Measurements from ENCODE around the gene SH3BP1.
A peak's percentile ranks its signal among the peaks of the same experiment; 100 is the strongest.

SH3BP1 gene

DNA sequence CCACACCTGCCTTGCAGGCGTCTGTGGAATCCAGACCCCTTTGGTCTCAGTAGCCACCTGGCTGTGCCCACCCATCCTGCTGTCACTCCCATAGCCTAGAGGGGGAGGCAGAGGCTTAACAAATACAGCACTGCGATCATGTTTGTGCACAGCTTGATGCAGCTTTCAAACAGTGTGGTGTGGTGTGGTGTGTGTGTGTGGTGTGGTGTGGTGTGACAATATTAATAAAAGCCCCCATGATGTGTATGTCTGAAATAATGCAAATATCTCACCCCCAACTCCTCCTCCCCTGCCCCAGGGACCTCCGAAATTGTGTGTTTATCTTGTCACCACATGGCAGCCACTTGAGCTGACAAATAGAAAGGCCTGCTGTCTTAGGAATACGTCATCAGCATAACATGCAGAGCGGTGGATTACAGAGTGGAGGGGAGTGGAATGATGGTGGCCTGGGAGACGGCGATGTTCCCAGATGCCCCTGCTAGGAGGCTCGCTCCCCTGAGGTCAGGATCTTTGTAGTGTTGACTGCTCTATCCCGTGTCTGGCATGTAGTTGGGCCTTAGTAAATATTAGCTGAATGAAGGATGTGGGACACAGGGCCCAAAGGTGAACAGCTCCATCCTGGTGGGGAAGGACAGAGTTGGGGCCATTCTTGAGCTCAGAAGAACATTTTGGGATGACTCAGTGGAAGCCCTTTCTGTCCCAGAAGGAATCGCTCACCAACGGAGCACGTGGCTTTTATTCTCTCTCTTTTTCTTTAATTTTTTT lies 21.9 kb downstream of the SH3BP1 start:
- peak; percentile 61 for FAIRE-seq
- DNase-seq (ENCODE audit: insufficient read length, low spot score), result no peak
- TF ChIP-seq SPI1 (IDR thresholded peaks at IDR 0.05; ENCODE audit: low read depth, low read length) (no peak), POLR2A (IDR thresholded peaks at IDR 0.05; ENCODE audit: low read depth, low read length) (no peak), POU2F2 (IDR thresholded peaks at IDR 0.05; ENCODE audit: low read depth, low read length) (no peak), TAF1 (IDR thresholded peaks at IDR 0.05; ENCODE audit: low read depth, low read length) (no peak), POLR2AphosphoS5 (IDR thresholded peaks at IDR 0.05; ENCODE audit: low read depth, low read length) (no peak), PAX5 (IDR thresholded peaks at IDR 0.05; ENCODE audit: insufficient read depth, low read length, severe bottlenecking) (no peak)

DNA sequence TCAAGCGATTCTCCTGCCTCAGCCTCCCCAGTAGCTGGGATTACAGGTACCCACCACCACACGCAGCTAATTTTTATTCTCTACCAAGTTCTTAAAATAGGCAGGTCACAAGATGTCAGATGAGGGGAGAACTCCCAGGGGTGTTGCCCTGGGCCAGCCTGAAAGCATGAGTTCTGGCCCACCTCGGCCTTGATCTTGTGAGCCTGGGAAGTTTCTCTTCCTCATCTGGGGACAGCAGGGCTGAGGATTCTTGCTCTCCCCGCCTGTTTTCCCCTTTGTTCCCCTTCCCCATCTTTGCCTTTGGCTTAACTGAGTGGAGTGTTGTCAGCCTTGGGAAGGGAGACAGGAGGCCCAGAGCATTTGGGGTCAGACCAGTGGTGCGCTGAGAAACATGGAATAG lies 22.6 kb downstream of the SH3BP1 start:
- no peak for DNase-seq (ENCODE audit: insufficient read length, low spot score)
- TF ChIP-seq POLR2AphosphoS5 (IDR thresholded peaks at IDR 0.05; ENCODE audit: low read depth, low read length), result no peak
- TF ChIP-seq SPI1 (IDR thresholded peaks at IDR 0.05; ENCODE audit: low read depth, low read length), result peak; percentile 47; the same call in 1 of the 2 replicates
- FAIRE-seq, result no peak

DNA sequence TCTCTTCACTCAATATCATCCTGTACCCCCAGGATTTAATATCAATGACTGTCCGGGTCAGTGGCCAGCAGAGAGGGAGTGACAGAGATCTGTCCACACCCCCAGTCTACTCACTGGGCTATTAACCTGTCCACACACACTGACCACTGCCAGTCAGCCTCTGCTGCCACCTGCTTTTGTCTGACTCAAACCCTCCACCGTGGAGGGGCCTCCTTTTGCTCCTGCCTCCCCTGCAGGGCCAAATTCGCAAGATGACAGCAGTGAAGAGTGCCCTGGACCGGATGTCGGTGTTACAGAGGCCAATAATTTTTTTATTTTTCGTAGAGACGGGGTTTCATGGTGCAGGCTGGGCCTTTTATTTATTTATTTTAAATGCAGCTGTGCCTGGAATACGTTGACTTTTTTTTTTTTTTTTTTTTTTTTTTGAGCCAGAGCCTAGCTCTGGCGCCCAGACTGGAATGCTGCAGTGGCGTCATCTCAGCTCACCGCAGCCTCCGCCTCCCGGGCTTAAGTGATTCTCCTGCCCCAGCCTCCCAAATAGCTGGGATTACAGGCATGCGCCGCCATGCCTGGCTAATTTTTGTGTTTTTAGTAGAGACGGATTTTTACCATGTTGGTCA lies 24.2 kb downstream of the SH3BP1 start:
- no peak for TF ChIP-seq TAF1 (IDR thresholded peaks at IDR 0.05; ENCODE audit: low read depth, low read length)
- TF ChIP-seq POU2F2 (IDR thresholded peaks at IDR 0.05; ENCODE audit: low read depth, low read length), result no peak
- no peak for TF ChIP-seq SPI1 (IDR thresholded peaks at IDR 0.05; ENCODE audit: low read depth, low read length)
- no peak for TF ChIP-seq POLR2AphosphoS5 (IDR thresholded peaks at IDR 0.05; ENCODE audit: low read depth, low read length)
- no peak for TF ChIP-seq POLR2A (IDR thresholded peaks at IDR 0.05; ENCODE audit: low read depth, low read length)
- TF ChIP-seq PAX5 (IDR thresholded peaks at IDR 0.05; ENCODE audit: insufficient read depth, low read length, severe bottlenecking), result no peak
- DNase-seq (ENCODE audit: insufficient read length, low spot score), result no peak
- no peak for FAIRE-seq

DNA sequence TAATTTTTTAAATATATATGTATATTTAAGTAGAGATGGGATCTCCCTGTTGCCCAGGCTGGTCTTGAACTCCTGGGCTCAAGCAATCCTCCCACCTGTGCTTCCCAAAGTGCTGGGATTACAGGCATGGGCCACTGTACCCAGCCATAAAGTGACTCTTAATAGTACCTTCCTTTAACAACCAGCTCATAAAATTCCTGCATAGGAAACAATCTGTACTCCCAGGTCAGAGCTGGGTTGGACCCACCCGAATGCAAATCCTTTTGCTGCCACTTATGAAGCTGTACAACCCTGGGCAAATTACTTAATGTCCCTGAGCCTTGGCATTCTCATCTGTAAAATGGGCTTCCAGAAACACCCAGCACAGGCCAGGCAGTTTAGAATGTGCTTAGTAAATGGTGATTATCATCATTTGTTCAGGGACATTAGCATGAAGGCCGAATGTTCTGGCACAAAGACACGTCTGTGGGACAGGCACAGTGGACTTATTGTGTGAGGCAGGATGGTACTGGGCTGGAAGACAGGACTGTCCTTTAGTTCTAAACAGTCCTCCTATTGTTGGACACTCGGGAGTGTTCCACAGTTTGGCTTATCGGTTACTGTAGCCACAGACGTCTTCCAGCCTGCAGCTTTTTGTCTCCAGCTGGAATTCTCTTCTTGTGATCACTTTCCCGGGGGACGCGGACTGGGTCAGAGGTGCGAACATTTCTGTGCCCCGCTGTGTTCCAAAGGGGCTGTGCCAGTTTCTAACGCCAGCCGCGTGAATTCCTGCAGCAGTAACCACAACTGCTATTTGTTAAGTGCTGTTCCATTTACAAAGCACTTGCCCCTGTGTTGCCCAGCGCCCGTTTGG lies 25.0 kb downstream of the SH3BP1 start:
- FAIRE-seq (no peak), DNase-seq (ENCODE audit: insufficient read length, low spot score) (no peak)
- TF ChIP-seq SPI1 (IDR thresholded peaks at IDR 0.05; ENCODE audit: low read depth, low read length), result no peak
- TF ChIP-seq POLR2A (IDR thresholded peaks at IDR 0.05; ENCODE audit: low read depth, low read length), result no peak

DNA sequence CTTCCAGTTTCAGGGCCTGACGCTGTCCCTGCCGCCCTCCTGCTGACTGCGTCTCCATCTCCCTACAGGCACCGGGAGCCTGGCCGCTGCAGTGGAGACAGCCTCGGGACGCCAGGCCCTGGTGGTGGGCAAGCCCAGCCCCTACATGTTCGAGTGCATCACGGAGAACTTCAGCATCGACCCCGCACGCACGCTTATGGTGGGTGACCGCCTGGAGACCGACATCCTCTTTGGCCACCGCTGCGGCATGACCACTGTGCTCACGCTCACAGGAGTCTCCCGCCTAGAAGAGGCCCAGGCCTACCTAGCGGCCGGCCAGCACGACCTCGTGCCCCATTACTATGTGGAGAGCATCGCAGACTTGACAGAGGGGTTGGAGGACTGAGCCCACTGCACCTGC lies 26.0 kb downstream of the SH3BP1 start:
- FAIRE-seq, result no peak
- DNase-seq (ENCODE audit: insufficient read length, low spot score), result no peak
- TF ChIP-seq TAF1 (IDR thresholded peaks at IDR 0.05; ENCODE audit: low read depth, low read length), result no peak
- TF ChIP-seq SPI1 (IDR thresholded peaks at IDR 0.05; ENCODE audit: low read depth, low read length), result no peak
- no peak for TF ChIP-seq POLR2AphosphoS5 (IDR thresholded peaks at IDR 0.05; ENCODE audit: low read depth, low read length)
- TF ChIP-seq PAX5 (IDR thresholded peaks at IDR 0.05; ENCODE audit: insufficient read depth, low read length, severe bottlenecking), result no peak

DNA sequence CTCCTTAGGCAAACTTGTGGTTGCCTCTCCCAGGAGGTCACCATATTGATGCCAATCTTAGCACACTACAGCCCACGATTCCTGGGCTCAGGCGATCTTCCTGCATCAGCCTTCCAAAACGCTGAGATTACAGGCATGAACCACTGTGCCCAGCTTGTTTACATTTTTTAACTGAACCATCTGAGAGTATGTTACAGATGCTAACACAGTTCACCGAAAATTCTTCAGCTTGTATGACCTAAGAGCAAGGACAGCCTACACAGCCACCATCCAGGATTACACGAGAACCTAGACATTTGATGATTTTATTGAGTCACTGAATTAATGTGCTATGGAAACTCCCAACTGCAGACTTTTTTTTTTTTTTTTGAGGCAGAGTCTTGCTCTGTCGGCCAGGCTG lies 30.1 kb downstream of the SH3BP1 start:
- DNase-seq (ENCODE audit: insufficient read length, low spot score), result no peak
- FAIRE-seq, result no peak
- TF ChIP-seq POLR2A (IDR thresholded peaks at IDR 0.05; ENCODE audit: low read depth, low read length), result no peak
- no peak for TF ChIP-seq TAF1 (IDR thresholded peaks at IDR 0.05; ENCODE audit: low read depth, low read length)
- no peak for TF ChIP-seq POU2F2 (IDR thresholded peaks at IDR 0.05; ENCODE audit: low read depth, low read length)

DNA sequence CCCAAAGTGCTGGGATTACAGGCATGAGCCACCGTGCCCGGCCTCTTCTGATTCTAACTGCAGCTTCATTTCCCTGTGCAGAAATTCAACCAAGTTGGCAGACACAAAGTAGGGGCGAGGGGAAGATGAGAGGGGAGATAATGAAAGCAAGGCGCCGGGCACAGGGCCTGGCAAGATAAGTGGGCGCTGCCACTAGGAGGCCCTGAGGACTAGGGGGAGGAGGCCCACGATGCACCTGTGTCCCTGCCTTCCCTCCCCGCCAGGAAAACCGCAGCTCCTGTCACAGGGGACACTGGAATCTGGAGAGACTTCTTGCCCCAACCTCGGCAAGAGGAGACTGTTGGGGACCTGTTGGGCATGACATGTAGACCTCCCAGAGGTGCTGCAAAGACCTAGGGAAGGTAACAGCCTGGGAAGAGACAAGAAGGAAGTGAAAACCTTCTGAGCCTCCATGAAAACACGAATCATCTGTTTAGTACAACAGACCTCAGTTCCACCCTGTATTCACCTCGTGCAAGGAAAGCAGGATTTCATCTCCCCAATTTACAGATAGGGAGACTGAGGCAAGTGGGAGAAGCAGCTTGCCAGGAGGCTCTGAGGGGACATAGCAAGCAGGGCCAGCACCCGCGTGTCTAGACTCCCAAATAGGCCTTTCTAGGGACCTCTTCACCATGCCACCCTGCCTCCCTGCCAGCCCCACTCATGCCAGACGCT lies 32.9 kb downstream of the SH3BP1 start:
- DNase-seq (ENCODE audit: insufficient read length, low spot score) (no peak), FAIRE-seq (peak; percentile 51)
- TF ChIP-seq SPI1 (IDR thresholded peaks at IDR 0.05; ENCODE audit: low read depth, low read length) (peak; percentile 74), POLR2AphosphoS5 (IDR thresholded peaks at IDR 0.05; ENCODE audit: low read depth, low read length) (no peak), POU2F2 (IDR thresholded peaks at IDR 0.05; ENCODE audit: low read depth, low read length) (no peak)

DNA sequence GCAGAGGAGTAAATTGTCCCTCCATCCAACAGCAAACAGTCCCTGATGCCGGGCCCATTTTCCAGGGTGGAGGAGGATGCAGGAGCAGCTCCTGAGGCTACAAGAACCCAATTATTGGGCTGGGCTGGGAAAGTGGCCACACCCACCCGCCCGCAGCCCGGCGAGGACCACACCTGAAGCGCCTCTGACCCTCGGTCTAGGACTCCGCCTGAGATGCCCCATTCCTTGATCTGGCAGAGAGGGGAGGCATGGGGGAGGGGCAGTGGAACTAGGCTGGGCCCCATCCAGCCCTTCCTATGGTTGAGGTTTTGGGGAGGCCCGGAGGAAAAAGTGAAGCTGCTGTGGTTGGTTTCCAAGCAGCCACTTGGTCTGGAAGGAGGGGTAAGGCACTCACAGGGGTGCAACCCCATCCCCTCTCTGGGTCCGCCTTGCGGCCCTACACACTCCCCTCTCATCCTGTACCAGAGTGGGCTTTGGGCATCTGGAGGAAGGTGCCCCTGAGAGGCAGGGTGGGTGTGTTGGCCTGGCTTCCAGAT lies 33.5 kb downstream of the SH3BP1 start:
- TF ChIP-seq PAX5 (IDR thresholded peaks at IDR 0.05; ENCODE audit: insufficient read depth, low read length, severe bottlenecking) (no peak), SPI1 (IDR thresholded peaks at IDR 0.05; ENCODE audit: low read depth, low read length) (no peak), TAF1 (IDR thresholded peaks at IDR 0.05; ENCODE audit: low read depth, low read length) (no peak), POLR2A (IDR thresholded peaks at IDR 0.05; ENCODE audit: low read depth, low read length) (no peak), POU2F2 (IDR thresholded peaks at IDR 0.05; ENCODE audit: low read depth, low read length) (no peak), POLR2AphosphoS5 (IDR thresholded peaks at IDR 0.05; ENCODE audit: low read depth, low read length) (no peak)
- no peak for FAIRE-seq
- no peak for DNase-seq (ENCODE audit: insufficient read length, low spot score)

DNA sequence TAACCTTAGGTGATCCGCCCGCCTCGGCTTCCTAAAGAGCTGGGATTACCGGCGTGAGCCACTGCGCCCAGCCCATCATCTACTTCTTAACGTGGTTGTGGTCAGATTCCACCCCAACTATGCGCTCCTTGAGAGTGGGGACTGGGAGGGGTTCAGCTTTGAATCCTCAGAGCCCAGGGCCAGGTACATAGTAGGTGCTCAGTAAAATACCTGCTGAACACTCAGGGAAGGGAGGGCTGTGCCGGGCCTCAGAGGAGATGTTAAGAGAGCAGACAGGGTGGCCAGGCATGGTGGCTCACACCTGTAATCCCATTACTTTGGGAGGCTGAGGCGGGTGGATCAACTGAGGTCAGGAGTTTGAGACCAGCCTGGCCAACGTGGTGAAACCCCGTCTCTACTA lies 34.8 kb downstream of the SH3BP1 start:
- TF ChIP-seq PAX5 (IDR thresholded peaks at IDR 0.05; ENCODE audit: insufficient read depth, low read length, severe bottlenecking) (no peak), TAF1 (IDR thresholded peaks at IDR 0.05; ENCODE audit: low read depth, low read length) (no peak), POLR2AphosphoS5 (IDR thresholded peaks at IDR 0.05; ENCODE audit: low read depth, low read length) (no peak), POLR2A (IDR thresholded peaks at IDR 0.05; ENCODE audit: low read depth, low read length) (no peak), POU2F2 (IDR thresholded peaks at IDR 0.05; ENCODE audit: low read depth, low read length) (no peak), SPI1 (IDR thresholded peaks at IDR 0.05; ENCODE audit: low read depth, low read length) (no peak)
- FAIRE-seq (no peak), DNase-seq (ENCODE audit: insufficient read length, low spot score) (no peak)

All from GM12891 (cell line).